K562 (cell line): Measurements from ENCODE around the gene VSIG10L2.

Source experiments
- EZH2 ChIP-seq: IDR thresholded peaks from 2 replicates; pipeline ENCODE4 v1.6.1; 2012; ENCODE audit warnings: low read depth, mild to moderate bottlenecking, inconsistent platforms, low read length, borderline replicate concordance
- FOS ChIP-seq: IDR thresholded peaks from 3 replicates; pipeline ENCODE4 v1.6.1; 2011; ENCODE audit not compliant: insufficient read length; ENCODE audit errors: extremely low read depth
- FOXK2 ChIP-seq, 2 experiments: fragments of 450-650 bp; IDR thresholded peaks in 1 of 2; conservative IDR thresholded peaks in 1 of 2; 2 replicates each; pipeline ENCODE4 v1.6.1; 2016; ENCODE audit warnings: low read depth in 2 of 2, mild to moderate bottlenecking in 1 of 2
- POLR2A ChIP-seq: fragments of 450-650 bp; conservative IDR thresholded peaks from 2 replicates; pipeline ENCODE4 v1.6.1; 2016
- YY1 ChIP-seq, 3 experiments: IDR thresholded peaks; 2 replicates each; pipeline ENCODE4 v1.6.1; 2011; ENCODE audit warnings: low read length in 2 of 3, mild to moderate bottlenecking in 2 of 3, moderate library complexity in 2 of 3, borderline replicate concordance in 1 of 3, control low read depth in 1 of 3, low read depth in 1 of 3; ENCODE audit not compliant: insufficient read depth in 3 of 3, insufficient replicate concordance in 2 of 3, control insufficient read depth in 1 of 3, insufficient read length in 1 of 3; ENCODE audit errors: extremely low read depth in 1 of 3

GRCh38 chr11:125978181-125978716 lies 32.4 kb downstream of the VSIG10L2 start:
- no peak for TF ChIP-seq FOS
- no peak for TF ChIP-seq EZH2
- TF ChIP-seq POLR2A, result no peak
- no peak for TF ChIP-seq YY1 (IDR thresholded peaks at IDR 0.05; ENCODE audit: borderline replicate concordance in 1 of 3, control insufficient read depth in 1 of 3, extremely low read depth in 1 of 3, insufficient read depth in 3 of 3, insufficient read length in 1 of 3, insufficient replicate concordance in 2 of 3, low read depth in 1 of 3, low read length in 2 of 3)
- no peak for TF ChIP-seq FOXK2 (conservative IDR thresholded peaks at IDR 0.05 in 1 of 2, IDR thresholded peaks at IDR 0.05 in 1 of 2; ENCODE audit: low read depth in 2 of 2)
